ENCODE data around the gene SCN1B.
"Not testable (repeated sequence)": the region's sequence is repeated elsewhere in the genome, so short reads cannot be mapped to it uniquely, and the experiment has no call there.

GRCh38 chr19:35050662-35051061, 20.4 kb downstream of the SCN1B start:
- TF ChIP-seq CTCF, POLR2A (IDR thresholded peaks at IDR 0.05): not testable (repeated sequence)
